Measurements from ENCODE around the gene SNAPC4. TPM values are rescaled to one million over a fixed set of nuclear protein-coding genes. Genes with fewer than 3 reads are reported as not detected.

SNAPC4 gene
- total and polyA plus RNA-seq, 9 of the 15 experiments (the other 6 are each of a cell fraction or from before 2014, with no cell fraction given) = 0.21 to 21.8 (median 8.8) TPM

- ChIA-PET CTCF (ENCODE audit: low intra/inter-chr PET ratio) (no interaction called here), POLR2A (interaction anchor here (0.5 to 5.1 kb wide), 7 partner anchors 10 to 306 kb away, joined by 3 to 33 read pairs (median 7); partner anchors contain the start of genes ENTR1 and PMPCA)
- WGBS (ENCODE audit: insufficient coverage, low coverage, missing lambda C conversion rate) = 98% methylated on average over 34 of the region's 43 CpGs
- no peaks in the 10 kb centered on the region for H4K20me1 ChIP-seq (replicated peaks; ENCODE audit: control insufficient read depth, insufficient read depth, low read length)
- TF ChIP-seq EWSR1 (IDR thresholded peaks at IDR 0.05; ENCODE audit: borderline replicate concordance, low read depth, partially characterized antibody) = no peak
- TF ChIP-seq POLR2G (IDR thresholded peaks at IDR 0.05; ENCODE audit: low read depth, low read length) = peak; percentile 53; the same call in 1 of the 2 replicates
- TF ChIP-seq RBFOX2 (IDR thresholded peaks at IDR 0.05; ENCODE audit: low read depth, low read length) = peak; percentile 19; the same call in 1 of the 2 replicates
- peak overlapping the region in 1 of 2 experiments; percentile 52; a peak in 1 of 4 replicates for H3K9ac ChIP-seq (ENCODE audit: insufficient read depth in 1 of 2, low read depth in 2 of 2, low read length in 2 of 2)
- H3K27ac ChIP-seq (ENCODE audit: extremely low read depth, low read depth, low read length) = no peak overlapping the region
- H3K4me1 ChIP-seq (replicated peaks in 1 of 2; ENCODE audit: control insufficient read depth in 2 of 2, insufficient read depth in 2 of 2, low read length in 2 of 2) = peaks cover 0 to 10% of the 10 kb centered on the region in 2 experiments; a peak in 2 of 5 replicates
- no peak overlapping the region for H3K4me2 ChIP-seq (ENCODE audit: insufficient read depth, low read length)
- ATAC-seq (no peak), DNase-seq (ENCODE audit: extremely low read depth in 1 of 4, low spot score in 3 of 4) (no peak), FAIRE-seq (no peak)
- intact Hi-C loops (cut with micrococcal nuclease) (no loop called here), in situ Hi-C loops (cut with MboI) (no loop called here)
- BruUV-seq (replicated peaks) = TSS peak; percentile 58
- no peak overlapping the region for H2AFZ ChIP-seq (ENCODE audit: low read depth, low read length)
- no peaks in the 10 kb centered on the region for H3K79me2 ChIP-seq (ENCODE audit: control insufficient read depth, insufficient read depth, low read length)
- no peak overlapping the region for H3K4me3 ChIP-seq
- H3K27me3 ChIP-seq (ENCODE audit: control insufficient read depth in 2 of 2, insufficient read depth in 2 of 2, low read length in 2 of 2) = no peaks in the 10 kb centered on the region
- H3K9me3 ChIP-seq (replicated peaks; ENCODE audit: control insufficient read depth, insufficient read depth, low read depth, low read length) = no peaks in the 10 kb centered on the region
- peaks cover 70% of the 10 kb centered on the region for H3K36me3 ChIP-seq (ENCODE audit: control insufficient read depth, insufficient read depth, low read length)
- no peaks in the 10 kb centered on the region for H3K9me1 ChIP-seq (ENCODE audit: control insufficient read depth, insufficient read depth, low read length)
These were observed 23.6 kb upstream of the SNAPC4 start for GRCh38 chr9:136423432-136424146.

- H3K9me3 ChIP-seq (replicated peaks; ENCODE audit: control insufficient read depth, insufficient read depth, low read depth, low read length) = no peaks in the 10 kb centered on the region
- ATAC-seq = no peak
- no TSS peak for BruUV-seq (replicated peaks)
- in situ Hi-C loops (cut with MboI) (no loop called here), intact Hi-C loops (cut with micrococcal nuclease) (no loop called here)
- no peak overlapping the region for H3K9ac ChIP-seq (ENCODE audit: insufficient read depth in 1 of 2, low read depth in 2 of 2, low read length in 2 of 2)
- no peak for FAIRE-seq
- no peak overlapping the region for H3K4me3 ChIP-seq
- WGBS (ENCODE audit: insufficient coverage, low coverage, missing lambda C conversion rate) = 93% methylated on average over 21 of the region's 26 CpGs
- H3K9me1 ChIP-seq (ENCODE audit: control insufficient read depth, insufficient read depth, low read length) = no peaks in the 10 kb centered on the region
- POLR2A ChIA-PET = interaction anchor here (0.5 to 5.1 kb wide), 3 partner anchors 12 to 305 kb away, joined by 3 to 33 read pairs (median 4); no protein-coding TSS in a partner anchor
- peaks cover 0 to 15% of the 10 kb centered on the region in 2 experiments; a peak in 2 of 5 replicates for H3K4me1 ChIP-seq (replicated peaks in 1 of 2; ENCODE audit: control insufficient read depth in 2 of 2, insufficient read depth in 2 of 2, low read length in 2 of 2)
- H4K20me1 ChIP-seq (replicated peaks; ENCODE audit: control insufficient read depth, insufficient read depth, low read length) = no peaks in the 10 kb centered on the region
- no peaks in the 10 kb centered on the region for H3K79me2 ChIP-seq (ENCODE audit: control insufficient read depth, insufficient read depth, low read length)
- no peak overlapping the region for H2AFZ ChIP-seq (ENCODE audit: low read depth, low read length)
- H3K36me3 ChIP-seq (ENCODE audit: control insufficient read depth, insufficient read depth, low read length) = peaks cover 77% of the 10 kb centered on the region
- no peak overlapping the region for H3K4me2 ChIP-seq (ENCODE audit: insufficient read depth, low read length)
- CTCF ChIA-PET (ENCODE audit: low intra/inter-chr PET ratio) = no interaction called here
- no peaks in the 10 kb centered on the region for H3K27me3 ChIP-seq (ENCODE audit: control insufficient read depth in 2 of 2, insufficient read depth in 2 of 2, low read length in 2 of 2)
- no peak for DNase-seq (ENCODE audit: extremely low read depth in 1 of 4, low spot score in 3 of 4)
- H3K27ac ChIP-seq (ENCODE audit: extremely low read depth, low read depth, low read length) = no peak overlapping the region
- TF ChIP-seq AFF1 (IDR thresholded peaks at IDR 0.05; ENCODE audit: low read depth in 1 of 2, partially characterized antibody in 2 of 2) (no peak), SNAPC5 (CRISPR knock-in tag; IDR thresholded peaks at IDR 0.05) (no peak), POLR2G (IDR thresholded peaks at IDR 0.05; ENCODE audit: low read depth, low read length) (peak; percentile 58), KLF1 (tag; IDR thresholded peaks at IDR 0.05) (no peak), NCOR1 (IDR thresholded peaks at IDR 0.05) (no peak), PHB2 (IDR thresholded peaks at IDR 0.05; ENCODE audit: low read depth) (no peak), CREM (IDR thresholded peaks at IDR 0.05; ENCODE audit: low read depth) (no peak)
These were observed 22.9 kb upstream of the SNAPC4 start for GRCh38 chr9:136422876-136423275.
